Endothelial cell of umbilical vein (primary cell): ENCODE results near the gene RGS19. TPM values are rescaled to one million over a fixed set of nuclear protein-coding genes. Genes with fewer than 3 reads are reported as not detected.
A peak's percentile ranks its signal among the peaks of the same experiment; 100 is the strongest.

ENCODE experiments used
- BruUV-seq: library from RNA; stranded (reverse); fragments of 400-500 nt; replicated peaks from 2 replicates; lab custom pipeline; 2021; lab: Mats Ljungman, UMichigan
- CTCF ChIA-PET: fragments of 300-600, 350-600 bp; sonication (Branson Sonifier 250); formaldehyde crosslinking; loops from one replicate; lab custom pipeline; 2021; ENCODE audit warnings: antibody characterized with exemption, inconsistent platforms; lab: Charles Lee
- POLR2A ChIA-PET: fragments of 300-600, 350-600 bp; sonication (Branson Sonifier 250); formaldehyde crosslinking; loops from one replicate; lab custom pipeline; 2021; ENCODE audit warnings: antibody characterized with exemption, inconsistent platforms; lab: Charles Lee
- DNase-seq: peaks from one replicate; pipeline ENCODE4 v3.0.0-alpha.2; 2011; ENCODE audit warnings: low read depth, low spot score
- FAIRE-seq: peaks from 2 replicates; lab custom pipeline; 2011; peaks lifted over from hg19 to GRCh38; lab: Jason Lieb, UNC
- H2AFZ ChIP-seq: 2 replicates; pipeline ENCODE4 v1.6.0; 2012; ENCODE audit warnings: low read depth, low read length, control low read depth, inconsistent platforms
- H3K27ac ChIP-seq: 2 replicates; pipeline ENCODE4 v1.5.1; 2011; ENCODE audit warnings: low read depth, mild to moderate bottlenecking, control low read depth, low read length, moderate library complexity; ENCODE audit not compliant: insufficient read depth
- H3K27me3 ChIP-seq, 2 experiments: 2 replicates each; pipeline versions ENCODE4 v1.6.0 to v1.6.1; 2011; ENCODE audit warnings: low read length in 2 of 2, mixed read lengths in 1 of 2; ENCODE audit not compliant: control insufficient read depth in 2 of 2, insufficient read depth in 2 of 2
- H3K36me3 ChIP-seq, 2 experiments: 2 replicates in 1 of 2; 3 replicates in 1 of 2; pipeline ENCODE4 v1.5.1; 2011; ENCODE audit warnings: low read length in 2 of 2, mild to moderate bottlenecking in 1 of 2, moderate library complexity in 1 of 2; ENCODE audit not compliant: control insufficient read depth in 2 of 2, insufficient read depth in 2 of 2; ENCODE audit errors: extremely low read depth in 1 of 2
- H3K4me1 ChIP-seq: 3 replicates; pipeline ENCODE4 v1.5.1; 2011; ENCODE audit warnings: mild to moderate bottlenecking, low read length; ENCODE audit not compliant: control insufficient read depth, insufficient read depth; ENCODE audit errors: extremely low read depth
- H3K4me2 ChIP-seq: 2 replicates; pipeline ENCODE4 v1.6.1; 2011; ENCODE audit warnings: low read length, control low read depth, mixed read lengths; ENCODE audit not compliant: insufficient read depth
- H3K4me3 ChIP-seq, 3 experiments: fragments of 200-600 bp in 1 of 3; sonication (generic), shearing (Covaris generic) in 1 of 3; replicated peaks in 1 of 3; 2 replicates each; pipeline ENCODE4 v1.5.1; 2011 to 2016; ENCODE audit warnings: control low read depth in 3 of 3, low read length in 3 of 3, mild to moderate bottlenecking in 2 of 3, inconsistent platforms in 1 of 3, low read depth in 1 of 3, moderate library complexity in 1 of 3; ENCODE audit not compliant: insufficient read depth in 1 of 3
- H3K79me2 ChIP-seq: 2 replicates; pipeline ENCODE4 v1.6.0; 2012; ENCODE audit warnings: low read length, inconsistent platforms; ENCODE audit not compliant: control insufficient read depth, insufficient read depth
- H3K9ac ChIP-seq: replicated peaks from 2 replicates; pipeline ENCODE3; 2011; ENCODE audit warnings: low read length, control low read depth; ENCODE audit not compliant: insufficient read depth; ENCODE audit errors: extremely low read depth
- H3K9me1 ChIP-seq: replicated peaks from 3 replicates; pipeline ENCODE4 v1.6.0; 2011; ENCODE audit warnings: mild to moderate bottlenecking, low read length; ENCODE audit not compliant: control insufficient read depth, insufficient read depth; ENCODE audit errors: extremely low read depth
- H3K9me3 ChIP-seq: replicated peaks from 2 replicates; pipeline ENCODE4 v1.5.1; 2012; ENCODE audit warnings: low read length, inconsistent platforms; ENCODE audit not compliant: control insufficient read depth, insufficient read depth
- H4K20me1 ChIP-seq: replicated peaks from 2 replicates; pipeline ENCODE3; 2011; ENCODE audit warnings: mild to moderate bottlenecking, low read length; ENCODE audit not compliant: control insufficient read depth, insufficient read depth; ENCODE audit errors: extremely low read depth
- CTCF ChIP-seq, 2 donors: IDR thresholded peaks; 1 replicate in 1 of 2; 2 replicates in 1 of 2; pipeline ENCODE4 v1.5.1; 2011; ENCODE audit warnings: low read length in 2 of 2, mild to moderate bottlenecking in 2 of 2, moderate library complexity in 2 of 2, control low read depth in 1 of 2, inconsistent platforms in 1 of 2, low read depth in 1 of 2; ENCODE audit not compliant: insufficient read depth in 1 of 2; ENCODE audit errors: extremely low read depth in 1 of 2
- EZH2 ChIP-seq: IDR thresholded peaks from 2 replicates; pipeline ENCODE4 v1.6.1; 2012; ENCODE audit warnings: borderline replicate concordance, low read depth, mild to moderate bottlenecking, moderate library complexity, low read length, inconsistent platforms; ENCODE audit not compliant: severe bottlenecking
- FOS ChIP-seq: IDR thresholded peaks from 2 replicates; pipeline ENCODE4 v1.6.1; 2011; ENCODE audit warnings: mild to moderate bottlenecking, low read length, moderate library complexity, borderline replicate concordance; ENCODE audit not compliant: insufficient read depth
- GATA2 ChIP-seq: IDR thresholded peaks from 2 replicates; pipeline ENCODE4 v1.7.0; 2011; ENCODE audit warnings: low read depth, mild to moderate bottlenecking, moderate library complexity, mixed read lengths, low read length; ENCODE audit not compliant: insufficient read length, insufficient read depth
- JUN ChIP-seq: IDR thresholded peaks from 2 replicates; pipeline ENCODE4 v1.6.1; 2011; ENCODE audit warnings: borderline replicate concordance, low read depth; ENCODE audit not compliant: insufficient read length, insufficient read depth
- MYC ChIP-seq: IDR thresholded peaks from one replicate; pipeline ENCODE4 v1.6.1; 2011; ENCODE audit warnings: mild to moderate bottlenecking, low read depth, low read length
- POLR2A ChIP-seq: IDR thresholded peaks from 2 replicates; pipeline ENCODE4 v1.6.1; 2012; ENCODE audit warnings: low read depth, mild to moderate bottlenecking, control low read depth, low read length
- dilution Hi-C: fragments of 300-500 bp; cut with MboI; formaldehyde crosslinking; loops from one replicate; pipeline ENCODE4 v1.15.0; 2019; ENCODE audit warnings: low sequenced_read_pairs; ENCODE audit not compliant: extremely low pct_ligation_motif_present
- intact Hi-C: fragments of 100-400 bp; cut with micrococcal nuclease; formaldehyde crosslinking; loops from one replicate; pipeline ENCODE4 v1.10.0; 2022
- polyA plus RNA-seq, 4 experiments: library from polyadenylated mRNA; depleted of rRNA in 3 of 4; stranded (reverse) in 3 of 4; unstranded in 1 of 4; fragments of >200 nt; gene quantifications; 2 replicates each; pipeline versions ENCODE4 v1.2.1 to v1.2.3, GENCODE V29; 2011 to 2012; ENCODE audit warnings: missing spikeins in 1 of 4
- total RNA-seq: library from RNA; stranded (reverse); gene quantifications from 2 replicates; pipeline ENCODE4 v1.2.3, GENCODE V29; 2021

The RGS19 gene
- total and polyA plus RNA-seq, 2 donors (not counting 3 experiments of a cell fraction or from before 2014, with no cell fraction given) = 27.8 to 33.7 TPM

- POLR2A ChIA-PET = no interaction called here
- H2AFZ ChIP-seq = no peak overlapping the region
- dilution Hi-C loops = no loop called here
Observed at GRCh38 chr20:64064145-64064698, 15.1 kb downstream of the RGS19 start.

More at GRCh38 chr20:64064145-64064698, 15.1 kb downstream of the RGS19 start:
- Histone ChIP-seq H3K9ac (peak overlapping the region; percentile 63), H3K36me3 (no peaks in the 10 kb centered on the region), H4K20me1 (no peaks in the 10 kb centered on the region), H3K79me2 (peaks cover 6% of the 10 kb centered on the region), H3K4me1 (peaks cover 18% of the 10 kb centered on the region), H3K4me2 (peak overlapping the region; percentile 76), H3K27ac (no peak overlapping the region), H3K9me1 (no peaks in the 10 kb centered on the region), H3K27me3 (no peaks in the 10 kb centered on the region), H3K4me3 (peak overlapping the region in 1 of 3 experiments; percentile 72), H3K9me3 (no peaks in the 10 kb centered on the region)
- FAIRE-seq = peak; percentile 8
- TF ChIP-seq GATA2 = no peak
- no peak for TF ChIP-seq CTCF (IDR thresholded peaks at IDR 0.05; ENCODE audit: extremely low read depth in 1 of 2, insufficient read depth in 1 of 2, low read depth in 1 of 2, low read length in 2 of 2)
- TF ChIP-seq FOS = peak; percentile 43
- TF ChIP-seq MYC = no peak
- no peak for TF ChIP-seq EZH2
- TF ChIP-seq JUN = no peak
- no peak for TF ChIP-seq POLR2A
- CTCF ChIA-PET = interaction anchor here (1.4 to 1.5 kb wide), 2 partner anchors 16 to 25 kb away, joined by 4 to 8 read pairs; partner anchors contain the start of gene OPRL1
- DNase-seq = no peak
- intact Hi-C loops = loop anchor here (10.0 kb wide), 1 partner anchor 61 kb away; no protein-coding TSS in a partner anchor
- BruUV-seq = no TSS peak
